GM21528 (cell line): Measurements from ENCODE around the gene TRIO.

Source experiments
- ATAC-seq: cut with Tn5 transposase; IDR thresholded peaks from one replicate; pipeline ENCODE4 v1.9.1; 2021; ENCODE audit warnings: mild to moderate bottlenecking, moderate library complexity; ENCODE audit not compliant: unreplicated experiment, low FRiP score

Gene TRIO

DNA sequence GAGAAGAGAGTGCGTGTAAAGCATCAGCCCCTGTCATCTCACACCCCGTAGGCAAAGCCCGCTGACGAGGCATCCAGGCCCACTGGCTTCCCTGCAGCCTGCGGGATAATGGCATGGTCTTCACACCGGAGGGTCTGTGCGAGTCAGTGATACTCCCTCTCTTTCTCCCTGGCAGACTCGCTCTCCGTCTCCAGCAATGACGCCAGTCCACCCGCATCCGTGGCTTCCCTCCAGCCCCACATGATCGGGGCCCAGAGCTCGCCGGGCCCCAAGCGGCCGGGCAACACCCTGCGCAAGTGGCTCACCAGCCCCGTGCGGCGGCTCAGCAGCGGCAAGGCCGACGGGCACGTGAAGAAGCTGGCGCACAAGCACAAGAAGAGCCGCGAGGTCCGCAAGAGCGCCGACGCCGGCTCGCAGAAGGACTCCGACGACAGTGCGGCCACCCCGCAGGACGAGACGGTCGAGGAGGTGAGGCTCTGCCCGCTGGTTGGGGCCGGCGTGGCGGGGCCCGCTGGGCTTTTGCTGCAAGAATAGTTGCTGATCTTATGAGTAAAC, 317.8 kb downstream of the TRIO start:
- no peak for ATAC-seq

- no peak for ATAC-seq
These were observed 319.5 kb downstream of the TRIO start for GRCh38 chr5:14462681-14463080.

GRCh38 chr5:14463629-14464028, 320.5 kb downstream of the TRIO start:
- no peak for ATAC-seq

DNA sequence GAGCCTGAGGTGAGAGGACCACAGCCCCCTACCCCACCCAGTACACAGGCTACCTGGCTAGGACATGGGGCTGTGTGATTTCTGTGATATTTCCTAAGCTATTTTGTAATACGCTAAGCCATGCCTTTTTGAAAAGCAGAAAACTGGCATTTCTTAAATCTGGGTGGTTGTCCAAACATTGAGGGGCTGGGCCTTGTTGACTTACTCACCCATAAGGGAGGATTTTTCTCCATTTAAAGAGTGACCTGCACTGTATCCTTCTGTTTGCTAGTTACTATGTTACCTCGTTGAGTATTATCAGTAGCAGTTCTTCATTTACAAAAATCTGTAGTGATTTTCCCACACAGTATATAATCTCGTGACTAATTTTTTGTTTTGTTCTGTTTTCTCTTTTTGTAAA, 321.0 kb downstream of the TRIO start:
- no peak for ATAC-seq

DNA sequence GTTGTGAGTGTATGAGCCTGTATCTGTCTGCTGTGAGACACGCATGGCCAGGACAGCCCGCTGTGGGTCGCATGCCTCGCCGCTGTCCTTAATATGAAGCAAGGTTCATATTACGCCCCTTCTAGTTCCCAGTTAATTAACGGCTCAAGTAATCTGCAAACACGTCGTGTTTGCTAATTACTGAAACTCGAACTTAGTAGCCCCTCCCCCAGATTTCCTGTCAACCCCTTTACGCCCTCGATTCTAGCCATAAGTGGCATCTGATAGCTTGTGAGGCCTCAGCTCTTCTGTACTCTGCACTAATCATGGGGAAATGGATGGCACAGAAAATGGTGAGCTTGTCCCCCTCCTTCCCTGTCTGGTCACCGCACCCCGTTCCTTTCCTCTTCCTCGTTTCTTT, 321.5 kb downstream of the TRIO start:
- no peak for ATAC-seq

GRCh38 chr5:14465116-14465515, 322.0 kb downstream of the TRIO start:
- ATAC-seq, result no peak

- ATAC-seq, result no peak
These were observed 322.6 kb downstream of the TRIO start for GRCh38 chr5:14465776-14466175.

- ATAC-seq, result no peak
These were observed 324.1 kb downstream of the TRIO start for GRCh38 chr5:14467251-14467650.

GRCh38 chr5:14467886-14468285, 324.7 kb downstream of the TRIO start:
- no peak for ATAC-seq

- ATAC-seq, result no peak
These were observed 326.6 kb downstream of the TRIO start for GRCh38 chr5:14469551-14470377.

GRCh38 chr5:14471507-14471906, 328.4 kb downstream of the TRIO start:
- ATAC-seq, result no peak

DNA sequence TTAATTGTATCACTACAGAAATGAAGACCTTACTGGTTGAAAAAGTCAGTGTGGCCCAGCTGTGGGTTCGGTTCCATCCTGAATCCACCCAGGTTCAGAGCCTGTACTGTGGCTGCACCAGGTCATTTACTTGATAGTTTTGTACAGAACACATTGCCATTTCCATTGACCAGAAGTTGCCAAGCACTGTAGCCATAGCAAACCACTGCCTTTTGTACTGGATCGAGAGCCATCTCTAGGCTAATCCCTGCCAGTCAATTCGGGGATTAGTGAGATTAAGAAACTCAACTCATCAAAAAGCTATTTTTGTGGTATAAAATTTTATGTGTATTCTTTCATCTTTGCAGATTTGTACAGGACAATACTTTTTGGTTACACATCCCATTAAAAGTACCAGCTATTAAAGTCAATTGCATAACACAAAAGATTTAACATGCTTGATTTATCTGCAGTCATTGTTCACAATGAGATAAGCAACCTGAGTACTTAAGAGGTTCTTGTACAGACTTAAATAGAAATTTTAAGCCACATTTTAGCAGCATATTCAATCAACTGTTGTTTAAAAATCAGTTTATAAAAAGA, 329.9 kb downstream of the TRIO start:
- ATAC-seq, result no peak

- ATAC-seq, result no peak
These were observed 331.9 kb downstream of the TRIO start for GRCh38 chr5:14475045-14475444.

GRCh38 chr5:14476786-14477435, 333.8 kb downstream of the TRIO start:
- ATAC-seq, result no peak

DNA sequence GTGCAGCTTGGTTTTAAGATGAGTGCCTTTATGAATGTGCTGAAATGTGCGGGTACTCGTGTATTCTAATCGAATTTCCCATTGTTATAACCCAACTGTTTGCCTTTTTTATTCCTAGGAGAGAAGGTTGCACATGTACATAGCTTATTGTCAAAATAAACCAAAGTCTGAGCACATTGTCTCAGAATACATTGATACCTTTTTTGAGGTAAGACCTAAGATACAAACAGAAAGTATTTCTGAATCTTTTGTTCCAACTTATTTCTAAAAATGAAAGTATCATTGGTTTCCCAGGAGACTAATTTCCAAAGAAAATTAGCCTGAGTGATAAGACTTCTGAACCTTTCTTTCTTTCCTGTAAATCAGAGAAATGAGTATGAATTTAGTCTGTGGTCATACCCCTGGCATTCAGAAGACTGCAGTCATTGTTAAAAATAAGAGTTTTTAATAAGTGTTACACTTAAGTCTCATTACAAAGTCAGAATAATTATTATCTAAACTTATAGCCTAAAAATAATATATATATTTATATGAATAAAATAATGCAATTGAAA, 336.1 kb downstream of the TRIO start:
- no peak for ATAC-seq

DNA sequence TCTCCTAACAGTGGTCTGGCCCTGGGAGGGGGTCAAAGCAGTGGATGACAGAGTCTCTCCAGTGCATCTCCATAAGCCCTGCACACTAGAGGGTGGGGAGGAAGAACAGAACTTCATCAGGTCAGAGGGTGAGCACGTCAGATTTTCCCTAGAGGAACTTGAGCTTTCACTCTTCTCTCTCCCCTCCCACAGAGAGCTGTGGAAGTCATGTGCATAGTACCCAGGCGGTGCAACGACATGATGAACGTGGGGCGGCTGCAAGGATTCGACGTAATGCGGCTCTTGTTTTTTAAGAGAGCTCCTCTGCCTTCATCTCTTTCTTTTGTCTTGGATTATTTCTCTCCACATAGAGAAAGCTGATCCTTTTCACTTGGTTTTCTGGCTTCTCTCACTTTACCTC, 338.2 kb downstream of the TRIO start:
- no peak for ATAC-seq

DNA sequence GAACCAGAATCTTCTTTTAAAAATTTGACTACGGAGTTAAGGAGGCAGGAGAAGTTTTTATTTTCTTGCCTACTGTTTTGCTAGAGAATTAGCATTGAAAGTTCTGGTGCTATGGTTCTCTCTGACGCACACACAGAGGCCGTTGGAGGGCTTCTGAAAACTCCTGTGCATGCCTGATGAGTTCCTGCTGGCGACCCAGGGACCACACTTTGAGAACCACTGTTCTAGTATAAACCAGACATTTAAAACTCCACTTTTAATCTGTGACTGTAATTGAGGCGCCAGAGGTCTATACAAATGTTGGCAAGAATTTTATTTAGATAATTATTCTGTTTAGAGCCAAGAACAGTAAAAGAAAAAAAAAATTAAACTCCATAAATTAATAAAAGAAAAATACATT, 338.9 kb downstream of the TRIO start:
- no peak for ATAC-seq

DNA sequence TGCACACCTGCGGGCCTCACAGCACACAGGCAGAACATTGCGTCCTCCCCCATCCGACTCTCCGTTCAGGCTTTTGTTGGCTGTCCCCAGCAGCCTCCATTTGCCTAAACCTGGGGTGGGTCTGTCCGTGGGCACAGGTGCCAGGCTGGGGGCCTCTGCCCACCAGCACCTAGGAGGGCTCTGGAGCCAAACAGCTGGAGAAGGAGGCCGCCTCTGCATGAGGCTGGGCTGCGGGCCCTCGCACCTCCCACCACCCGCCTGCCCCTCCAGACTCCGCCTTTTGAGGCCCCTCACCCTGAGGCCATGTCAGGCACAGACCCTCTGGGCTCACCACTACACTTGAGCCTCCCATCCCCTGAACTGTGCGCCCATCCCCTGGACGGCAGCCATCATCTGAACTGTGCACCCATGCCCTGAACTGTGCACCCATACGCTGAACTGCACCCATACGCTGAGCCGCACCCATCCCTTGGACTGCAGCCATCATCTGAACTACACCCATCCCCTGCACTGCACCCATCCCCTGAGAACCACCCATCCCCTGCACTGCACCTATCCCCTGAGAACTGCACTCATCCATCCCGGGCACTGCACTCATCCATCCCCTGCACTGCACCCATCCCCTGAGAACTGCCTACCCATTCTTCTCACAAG, 340.5 kb downstream of the TRIO start:
- no peak for ATAC-seq

DNA sequence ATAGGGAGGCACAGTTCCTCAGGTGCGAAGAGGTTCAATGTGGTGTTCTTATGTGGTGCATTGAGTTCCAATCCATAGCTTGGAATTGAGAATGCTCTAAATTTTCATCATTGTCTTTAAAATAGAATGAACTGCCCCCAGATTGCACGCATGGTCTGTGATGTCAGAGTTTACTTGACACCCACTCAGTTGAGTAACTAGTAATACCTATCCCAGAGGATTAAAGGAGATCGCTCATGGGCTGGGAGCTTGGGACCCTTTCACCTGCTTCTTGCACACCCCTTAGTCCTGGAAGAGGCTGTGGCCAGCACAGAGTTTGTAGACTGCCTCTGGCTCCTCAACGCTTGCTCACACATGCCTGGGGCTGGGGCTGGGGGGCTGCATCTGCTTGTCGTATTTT, 343.3 kb downstream of the TRIO start:
- no peak for ATAC-seq

GRCh38 chr5:14486996-14487896, 344.1 kb downstream of the TRIO start:
- no peak for ATAC-seq
